CD4-positive, CD25-positive, alpha-beta regulatory T cell (primary cell): ENCODE measurements around the gene BARD1. TPM values are rescaled to one million over a fixed set of nuclear protein-coding genes. Genes with fewer than 3 reads are reported as not detected.

Experiments
- ATAC-seq, 2 donors: fragments of 150-1000 bp; cut with Tn5 transposase; one replicate each; pipeline ENCODE4 v1.10.0; 2021; ENCODE audit warnings: low read depth in 2 of 2, moderate number of reproducible peaks in 2 of 2, moderate library complexity in 1 of 2
- DNase-seq, 3 donors: peaks; one replicate each; pipeline versions ENCODE4 v3.0.0 to v3.0.0-alpha.2; 2012 to 2022; ENCODE audit warnings: mixed read lengths in 1 of 3
- H3K27ac ChIP-seq: one replicate; pipeline ENCODE4 v1.7.0; 2013; ENCODE audit warnings: mild to moderate bottlenecking, low read length; ENCODE audit not compliant: insufficient read depth, poor library complexity, severe bottlenecking
- H3K27me3 ChIP-seq: one replicate; pipeline ENCODE4 v1.7.0; 2013; ENCODE audit warnings: low read length; ENCODE audit not compliant: control insufficient read depth, insufficient read depth
- H3K36me3 ChIP-seq: one replicate; pipeline ENCODE4 v1.7.0; 2013; ENCODE audit warnings: mild to moderate bottlenecking, low read length, moderate library complexity; ENCODE audit not compliant: control insufficient read depth, insufficient read depth
- H3K4me1 ChIP-seq: 2 replicates; pipeline ENCODE4 v1.7.0; 2013; ENCODE audit warnings: mild to moderate bottlenecking, low read length; ENCODE audit not compliant: insufficient read depth, control insufficient read depth, poor library complexity, severe bottlenecking
- H3K4me3 ChIP-seq: one replicate; pipeline ENCODE4 v1.7.0; 2013; ENCODE audit warnings: low read depth, mild to moderate bottlenecking, low read length, moderate library complexity
- H3K9me3 ChIP-seq, 2 experiments: 1 replicate in 1 of 2; 2 replicates in 1 of 2; pipeline ENCODE4 v1.7.0; 2013; ENCODE audit warnings: low read length in 2 of 2, mild to moderate bottlenecking in 1 of 2, moderate library complexity in 1 of 2; ENCODE audit not compliant: control insufficient read depth in 2 of 2
- H3K27ac Mint-ChIP-seq, 3 donors: one replicate each; pipeline ENCODE4 v1.8.0; 2020 to 2022; ENCODE audit warnings: mild to moderate bottlenecking in 3 of 3, mixed read lengths in 3 of 3, moderate library complexity in 2 of 3
- H3K27me3 Mint-ChIP-seq: one replicate; pipeline ENCODE4 v1.8.0; 2022; ENCODE audit warnings: mild to moderate bottlenecking, mixed read lengths
- H3K36me3 Mint-ChIP-seq: one replicate; pipeline ENCODE4 v1.8.0; 2020; ENCODE audit warnings: mixed read lengths
- H3K4me1 Mint-ChIP-seq, 4 donors: one replicate each; pipeline ENCODE4 v1.8.0; 2020 to 2022; ENCODE audit warnings: mixed read lengths in 4 of 4, mild to moderate bottlenecking in 1 of 4
- H3K4me3 Mint-ChIP-seq, 4 donors: one replicate each; pipeline ENCODE4 v1.8.0; 2020 to 2022; ENCODE audit warnings: mild to moderate bottlenecking in 4 of 4, mixed read lengths in 4 of 4, moderate library complexity in 3 of 4
- H3K9me3 Mint-ChIP-seq, 7 donors: one replicate each; pipeline ENCODE4 v1.8.0; 2020 to 2022; ENCODE audit warnings: mixed read lengths in 7 of 7, mild to moderate bottlenecking in 3 of 7, moderate library complexity in 2 of 7
- polyA plus RNA-seq, 4 donors: library from polyadenylated mRNA; unstranded; fragments of 300-500 nt; fragmentation: Illumina TruSeq; gene quantifications; one replicate each; pipeline ENCODE4 v1.2.3, GENCODE V29; 2021
- total RNA-seq: library from RNA; stranded (reverse); gene quantifications from one replicate; pipeline ENCODE4 v1.2.3, GENCODE V29; 2022

BARD1 gene
- total and polyA plus RNA-seq, 5 donors from 2014 or later = 12.1 to 37.3 (median 20.6) TPM

- Mint-ChIP-seq H3K4me1 (peaks cover 0 to 18% (median 6%) of the 10 kb centered on the region in 4 donors), H3K27ac (no peak overlapping the region), H3K36me3 (peaks cover 54% of the 10 kb centered on the region), H3K9me3 (peaks cover 0 to 2% (median 0%) of the 10 kb centered on the region in 7 donors), H3K4me3 (no peak overlapping the region), H3K27me3 (no peaks in the 10 kb centered on the region)
- Histone ChIP-seq H3K4me1 (no peaks in the 10 kb centered on the region), H3K4me3 (no peak overlapping the region), H3K27me3 (no peaks in the 10 kb centered on the region), H3K9me3 (no peaks in the 10 kb centered on the region), H3K27ac (no peak overlapping the region), H3K36me3 (peaks cover 46% of the 10 kb centered on the region)
- ATAC-seq = no peak
- DNase-seq = no peak
Observed at GRCh38 chr2:214765180-214765579, 44.3 kb downstream of the BARD1 start.

GRCh38 chr2:214753455-214753854 is 56.0 kb downstream of the BARD1 start:
- H3K36me3 Mint-ChIP-seq = peaks cover 42% of the 10 kb centered on the region
- no peak for ATAC-seq
- H3K9me3 Mint-ChIP-seq = no peaks in the 10 kb centered on the region
- no peaks in the 10 kb centered on the region for H3K27me3 Mint-ChIP-seq
- no peak overlapping the region for H3K4me3 Mint-ChIP-seq
- Histone ChIP-seq H3K27me3 (no peaks in the 10 kb centered on the region), H3K9me3 (no peaks in the 10 kb centered on the region), H3K36me3 (peaks cover 29% of the 10 kb centered on the region), H3K4me3 (no peak overlapping the region), H3K27ac (no peak overlapping the region), H3K4me1 (no peaks in the 10 kb centered on the region)
- DNase-seq = no peak
- H3K4me1 Mint-ChIP-seq = peaks cover 4 to 33% (median 13%) of the 10 kb centered on the region in 4 donors
- peak overlapping the region in 1 of 3 donors; percentile 46 for H3K27ac Mint-ChIP-seq

GRCh38 chr2:214750529-214750928 is 59.0 kb downstream of the BARD1 start:
- no peaks in the 10 kb centered on the region for H3K27me3 Mint-ChIP-seq
- H3K36me3 Mint-ChIP-seq = peaks cover 30% of the 10 kb centered on the region
- H3K9me3 Mint-ChIP-seq = no peaks in the 10 kb centered on the region
- peak overlapping the region in 1 of 3 donors; percentile 3 for H3K27ac Mint-ChIP-seq
- Histone ChIP-seq H3K4me3 (no peak overlapping the region), H3K4me1 (no peaks in the 10 kb centered on the region), H3K9me3 (no peaks in the 10 kb centered on the region), H3K27me3 (no peaks in the 10 kb centered on the region), H3K27ac (no peak overlapping the region), H3K36me3 (peaks cover 22% of the 10 kb centered on the region)
- DNase-seq (no peak), ATAC-seq (no peak)
- no peak overlapping the region for H3K4me3 Mint-ChIP-seq
- H3K4me1 Mint-ChIP-seq = peaks cover 8 to 43% (median 15%) of the 10 kb centered on the region in 4 donors

- Mint-ChIP-seq H3K9me3 (no peaks in the 10 kb centered on the region), H3K27ac (no peak overlapping the region), H3K36me3 (peaks cover 40% of the 10 kb centered on the region), H3K4me1 (peaks cover 5 to 35% (median 9%) of the 10 kb centered on the region in 4 donors), H3K27me3 (no peaks in the 10 kb centered on the region), H3K4me3 (no peak overlapping the region)
- Histone ChIP-seq H3K4me3 (no peak overlapping the region), H3K4me1 (no peaks in the 10 kb centered on the region), H3K27ac (no peak overlapping the region), H3K36me3 (peaks cover 34% of the 10 kb centered on the region), H3K9me3 (no peaks in the 10 kb centered on the region), H3K27me3 (no peaks in the 10 kb centered on the region)
- no peak for DNase-seq
- no peak for ATAC-seq
Observed at GRCh38 chr2:214747992-214748391, 61.5 kb downstream of the BARD1 start.

- ATAC-seq (no peak), DNase-seq (no peak)
- H3K27ac Mint-ChIP-seq = no peak overlapping the region
- no peak overlapping the region for H3K27ac ChIP-seq
- H3K27me3 ChIP-seq = no peaks in the 10 kb centered on the region
- H3K4me3 ChIP-seq = no peak overlapping the region
- H3K9me3 Mint-ChIP-seq = no peaks in the 10 kb centered on the region
- peaks cover 8% of the 10 kb centered on the region for H3K4me1 ChIP-seq
- H3K27me3 Mint-ChIP-seq = no peaks in the 10 kb centered on the region
- H3K36me3 Mint-ChIP-seq = peaks cover 36% of the 10 kb centered on the region
- H3K9me3 ChIP-seq = no peaks in the 10 kb centered on the region
- peaks cover 13% of the 10 kb centered on the region for H3K36me3 ChIP-seq
- peaks cover 9 to 37% (median 24%) of the 10 kb centered on the region in 4 donors for H3K4me1 Mint-ChIP-seq
- H3K4me3 Mint-ChIP-seq = no peak overlapping the region
Observed at GRCh38 chr2:214742119-214742518, 67.4 kb downstream of the BARD1 start.

- no peak overlapping the region for H3K27ac ChIP-seq
- Mint-ChIP-seq H3K4me1 (peaks cover 7 to 27% (median 23%) of the 10 kb centered on the region in 4 donors), H3K27ac (no peak overlapping the region), H3K27me3 (no peaks in the 10 kb centered on the region), H3K4me3 (no peak overlapping the region), H3K9me3 (no peaks in the 10 kb centered on the region), H3K36me3 (peaks cover 36% of the 10 kb centered on the region)
- ATAC-seq = no peak
- no peak overlapping the region for H3K4me3 ChIP-seq
- H3K9me3 ChIP-seq = no peaks in the 10 kb centered on the region
- H3K4me1 ChIP-seq = peaks cover 13% of the 10 kb centered on the region
- DNase-seq = no peak
- peaks cover 13% of the 10 kb centered on the region for H3K36me3 ChIP-seq
- no peaks in the 10 kb centered on the region for H3K27me3 ChIP-seq
Observed at GRCh38 chr2:214740867-214741395, 68.6 kb downstream of the BARD1 start.

GRCh38 chr2:214737188-214737587 is 72.3 kb downstream of the BARD1 start:
- no peaks in the 10 kb centered on the region for H3K9me3 ChIP-seq
- H3K36me3 ChIP-seq = no peaks in the 10 kb centered on the region
- H3K9me3 Mint-ChIP-seq = no peaks in the 10 kb centered on the region
- H3K4me1 Mint-ChIP-seq = peaks cover 5 to 32% (median 25%) of the 10 kb centered on the region in 4 donors
- H3K27ac ChIP-seq = peak overlapping the region; percentile 30
- DNase-seq (peak in 1 of 3 donors; percentile 60), ATAC-seq (peak in 1 of 2 donors; percentile 42)
- no peaks in the 10 kb centered on the region for H3K27me3 Mint-ChIP-seq
- peaks cover 24% of the 10 kb centered on the region for H3K36me3 Mint-ChIP-seq
- H3K4me1 ChIP-seq = peaks cover 13% of the 10 kb centered on the region
- peak overlapping the region; percentile 42 to 61 (median 60) for H3K4me3 Mint-ChIP-seq
- no peaks in the 10 kb centered on the region for H3K27me3 ChIP-seq
- peak overlapping the region; percentile 8 to 90 (median 85) for H3K27ac Mint-ChIP-seq
- H3K4me3 ChIP-seq = peak overlapping the region; percentile 58

- no peaks in the 10 kb centered on the region for H3K9me3 ChIP-seq
- H3K4me1 Mint-ChIP-seq = peaks cover 0 to 21% (median 6%) of the 10 kb centered on the region in 4 donors
- H3K27me3 Mint-ChIP-seq = no peaks in the 10 kb centered on the region
- DNase-seq (no peak), ATAC-seq (no peak)
- no peaks in the 10 kb centered on the region for H3K4me1 ChIP-seq
- peaks cover 45% of the 10 kb centered on the region for H3K36me3 Mint-ChIP-seq
- peaks cover 36% of the 10 kb centered on the region for H3K36me3 ChIP-seq
- no peaks in the 10 kb centered on the region for H3K27me3 ChIP-seq
- no peaks in the 10 kb centered on the region for H3K9me3 Mint-ChIP-seq
- H3K27ac Mint-ChIP-seq = no peak overlapping the region
- no peak overlapping the region for H3K27ac ChIP-seq
- no peak overlapping the region for H3K4me3 Mint-ChIP-seq
- no peak overlapping the region for H3K4me3 ChIP-seq
Observed at GRCh38 chr2:214730800-214731407, 78.6 kb downstream of the BARD1 start.
